Muscle of leg (tissue), 11 donors: Measurements from ENCODE around the gene MYH10. TPM values are rescaled to one million over a fixed set of nuclear protein-coding genes. Genes with fewer than 3 reads are reported as not detected.

Source experiments
- DNase-seq: peaks from one replicate; pipeline ENCODE4 v3.0.0; 2013
- H3K27ac ChIP-seq: one replicate; pipeline ENCODE4 v1.5.1; 2013; ENCODE audit warnings: mild to moderate bottlenecking, low read length, control low read depth
- H3K27me3 ChIP-seq: one replicate; pipeline ENCODE4 v1.6.1; 2013; ENCODE audit warnings: low read length; ENCODE audit not compliant: control insufficient read depth, insufficient read depth
- H3K36me3 ChIP-seq: one replicate; pipeline ENCODE4 v1.6.1; 2013; ENCODE audit warnings: low read length; ENCODE audit not compliant: control insufficient read depth, insufficient read depth
- H3K4me1 ChIP-seq: one replicate; pipeline ENCODE4 v1.6.1; 2013; ENCODE audit warnings: low read length; ENCODE audit not compliant: control insufficient read depth, insufficient read depth
- H3K4me3 ChIP-seq: one replicate; pipeline ENCODE4 v1.5.1; 2013; ENCODE audit warnings: low read length, control low read depth
- H3K9me3 ChIP-seq: replicated peaks from 2 replicates; pipeline ENCODE4 v1.6.1; 2013; ENCODE audit warnings: low read depth, low read length; ENCODE audit not compliant: control insufficient read depth
- WGBS: methylation state at CpG from one replicate; pipeline ENCODE4 v1.1.5; 2013; ENCODE audit warnings: missing lambda C conversion rate; ENCODE audit not compliant: insufficient coverage; 5-methylcytosine and 5-hydroxymethylcytosine counted together
- polyA plus RNA-seq, 8 donors: library from polyadenylated mRNA; unstranded; fragments of 120-200 nt; gene quantifications; one replicate each; pipeline versions ENCODE4 v1.2.1 to v1.2.3, GENCODE V29; 2013; ENCODE audit warnings: inconsistent platforms in 1 of 8, low replicate concordance in 1 of 8; ENCODE audit not compliant: insufficient read length in 8 of 8, insufficient read depth in 1 of 8
- total RNA-seq: library from RNA; stranded (reverse); fragments of 120-200 nt; gene quantifications from one replicate; pipeline ENCODE4 v1.2.4, GENCODE V29; 2013

Gene MYH10
- total and polyA plus RNA-seq, 9 donors: 44.2 to 92.6 (median 72.6) TPM

- no peaks in the 10 kb centered on the region for H3K27me3 ChIP-seq
- no peak overlapping the region for H3K4me3 ChIP-seq
- no peak for DNase-seq
- no peak overlapping the region for H3K27ac ChIP-seq
- no peaks in the 10 kb centered on the region for H3K9me3 ChIP-seq
- peaks cover 57% of the 10 kb centered on the region for H3K36me3 ChIP-seq
- 88% methylated on average over 7 of the region's 8 CpGs for WGBS
- peaks cover 30% of the 10 kb centered on the region for H3K4me1 ChIP-seq
These were observed 157.9 kb downstream of the MYH10 start for GRCh38 chr17:8472663-8473062.

DNA sequence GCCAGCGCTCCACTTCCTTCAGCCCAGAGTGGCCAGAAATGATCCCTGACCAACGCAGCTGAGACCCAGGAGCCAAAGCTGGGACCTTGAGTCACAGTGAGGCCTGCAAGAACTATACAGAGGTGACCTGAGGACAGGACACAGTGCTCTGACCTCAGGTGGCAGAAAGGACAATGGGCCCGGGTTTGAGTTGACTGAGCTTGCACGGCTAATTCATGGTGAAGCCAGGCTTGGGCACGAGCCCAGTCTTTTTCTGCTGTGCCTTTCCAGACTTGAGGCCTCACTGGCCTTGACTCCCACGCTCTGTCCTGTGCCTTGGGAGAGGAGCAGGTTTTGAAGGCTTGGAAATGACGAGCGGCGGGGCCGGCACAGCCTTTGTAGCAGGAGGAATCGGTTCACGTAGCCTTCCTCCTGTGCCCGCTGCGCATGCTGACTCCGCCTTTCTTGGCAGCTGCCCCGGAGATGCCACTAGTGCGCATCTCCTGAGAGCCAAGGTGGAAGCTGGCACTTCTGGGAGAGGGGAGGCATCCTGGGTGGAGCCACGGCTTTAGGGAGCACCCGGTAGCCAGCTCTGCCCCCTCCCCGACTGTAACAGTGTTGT, 160.0 kb downstream of the MYH10 start:
- Histone ChIP-seq H3K4me3 (no peak overlapping the region), H3K36me3 (peaks cover 47% of the 10 kb centered on the region), H3K9me3 (no peaks in the 10 kb centered on the region), H3K27me3 (no peaks in the 10 kb centered on the region), H3K4me1 (peaks cover 46% of the 10 kb centered on the region), H3K27ac (peak overlapping the region; percentile 59)
- peak; percentile 57 for DNase-seq
- WGBS: 49% methylated on average over 18 of the region's 20 CpGs

DNA sequence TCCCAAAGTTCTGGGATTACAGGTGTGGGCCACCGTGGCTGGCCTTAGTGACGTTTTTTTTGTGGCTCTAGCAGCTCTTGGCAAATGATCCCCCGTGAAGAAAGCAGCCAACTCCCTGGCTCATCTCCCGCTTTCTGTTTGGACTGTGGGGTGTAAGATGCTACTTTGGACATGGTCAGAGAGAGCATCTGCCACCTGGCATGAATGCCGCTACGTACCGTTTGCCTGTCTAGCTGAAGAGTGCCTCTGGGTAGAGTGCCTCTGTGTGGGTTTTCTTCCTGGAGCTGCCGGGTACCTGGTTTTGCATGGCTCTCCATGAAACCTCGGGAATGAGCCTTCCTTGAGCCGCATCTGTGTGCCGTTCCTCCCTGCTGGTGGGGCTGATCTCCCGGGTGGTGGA, 160.6 kb downstream of the MYH10 start:
- Histone ChIP-seq H3K36me3 (peaks cover 42% of the 10 kb centered on the region), H3K9me3 (no peaks in the 10 kb centered on the region), H3K4me3 (no peak overlapping the region), H3K4me1 (peaks cover 52% of the 10 kb centered on the region), H3K27ac (peak overlapping the region; percentile 59), H3K27me3 (no peaks in the 10 kb centered on the region)
- peak; percentile 52 for DNase-seq
- WGBS: 55% methylated on average over 8 of the region's 12 CpGs

- Histone ChIP-seq H3K27ac (no peak overlapping the region), H3K9me3 (no peaks in the 10 kb centered on the region), H3K4me3 (no peak overlapping the region), H3K36me3 (peaks cover 45% of the 10 kb centered on the region), H3K27me3 (no peaks in the 10 kb centered on the region), H3K4me1 (peaks cover 61% of the 10 kb centered on the region)
- WGBS: no CpG with 5 or more reads among the region's 3 CpGs
- DNase-seq: peak; percentile 50
These were observed 161.5 kb downstream of the MYH10 start for GRCh38 chr17:8468980-8469379.

DNA sequence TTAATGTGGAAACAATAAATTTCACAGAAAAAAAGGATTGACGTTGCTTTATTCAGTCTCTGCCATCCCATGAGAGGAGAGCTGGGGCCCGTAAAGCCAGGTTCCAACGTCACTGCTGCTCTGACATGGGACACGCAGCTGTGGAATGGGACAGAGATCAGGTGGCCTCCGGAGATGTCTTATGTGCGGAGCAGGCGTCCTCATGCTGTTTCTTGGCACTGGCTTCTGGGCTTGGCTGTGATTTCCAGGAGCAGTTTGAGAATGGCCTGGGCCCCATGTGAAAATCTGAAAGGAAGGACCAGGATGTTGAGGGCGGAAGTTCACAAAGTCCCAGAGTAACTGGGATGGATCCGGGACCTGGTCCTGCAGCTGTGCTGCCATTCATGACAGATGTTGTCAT, 162.4 kb downstream of the MYH10 start:
- Histone ChIP-seq H3K27me3 (no peaks in the 10 kb centered on the region), H3K4me1 (peaks cover 61% of the 10 kb centered on the region), H3K36me3 (peaks cover 45% of the 10 kb centered on the region), H3K9me3 (no peaks in the 10 kb centered on the region), H3K27ac (peak overlapping the region; percentile 67), H3K4me3 (no peak overlapping the region)
- 26% methylated on average over 7 of the region's 9 CpGs for WGBS
- DNase-seq: peak; percentile 96

DNA sequence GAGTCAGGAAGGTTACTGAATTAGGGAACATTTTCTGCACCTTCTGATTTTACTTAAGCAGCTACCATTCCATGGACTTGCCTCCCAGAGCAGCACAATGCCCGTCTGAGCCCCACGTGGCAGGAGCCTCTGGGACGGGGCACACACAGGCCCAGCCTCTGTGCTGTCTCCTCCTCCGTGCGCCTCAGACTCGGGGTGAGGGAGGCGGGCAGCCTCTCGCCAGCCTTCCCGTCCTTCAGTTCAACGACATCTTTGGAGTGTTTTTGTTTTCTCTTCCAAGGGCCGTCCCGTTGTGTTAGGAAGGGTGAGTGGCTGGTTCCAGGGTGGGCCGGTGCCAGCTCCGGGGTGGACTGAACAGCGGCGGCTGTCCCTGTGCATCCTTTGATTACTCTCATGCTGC, 163.0 kb downstream of the MYH10 start:
- H3K27ac ChIP-seq: peak overlapping the region; percentile 67

GRCh38 chr17:8466873-8467272, 163.7 kb downstream of the MYH10 start:
- H3K9me3 ChIP-seq: no peaks in the 10 kb centered on the region
- H3K36me3 ChIP-seq: peaks cover 45% of the 10 kb centered on the region
- no peaks in the 10 kb centered on the region for H3K27me3 ChIP-seq
- no peak for DNase-seq
- WGBS: 82% methylated on average over 17 of the region's 21 CpGs
- no peak overlapping the region for H3K4me3 ChIP-seq
- H3K27ac ChIP-seq: no peak overlapping the region
- H3K4me1 ChIP-seq: peaks cover 61% of the 10 kb centered on the region

More for the DNA sequence above, 163.0 kb downstream of the MYH10 start:
- no peak for DNase-seq
- no peaks in the 10 kb centered on the region for H3K27me3 ChIP-seq
- H3K9me3 ChIP-seq: no peaks in the 10 kb centered on the region
- WGBS: 72% methylated on average over 9 of the region's 16 CpGs
- peaks cover 45% of the 10 kb centered on the region for H3K36me3 ChIP-seq
- H3K4me1 ChIP-seq: peaks cover 61% of the 10 kb centered on the region
- no peak overlapping the region for H3K4me3 ChIP-seq

GRCh38 chr17:8466456-8466855, 164.1 kb downstream of the MYH10 start:
- peaks cover 58% of the 10 kb centered on the region for H3K4me1 ChIP-seq
- 40% methylated on average over 1 of the region's 3 CpGs for WGBS
- H3K9me3 ChIP-seq: no peaks in the 10 kb centered on the region
- DNase-seq: no peak
- no peaks in the 10 kb centered on the region for H3K27me3 ChIP-seq
- no peak overlapping the region for H3K27ac ChIP-seq
- H3K4me3 ChIP-seq: no peak overlapping the region
- peaks cover 45% of the 10 kb centered on the region for H3K36me3 ChIP-seq

DNA sequence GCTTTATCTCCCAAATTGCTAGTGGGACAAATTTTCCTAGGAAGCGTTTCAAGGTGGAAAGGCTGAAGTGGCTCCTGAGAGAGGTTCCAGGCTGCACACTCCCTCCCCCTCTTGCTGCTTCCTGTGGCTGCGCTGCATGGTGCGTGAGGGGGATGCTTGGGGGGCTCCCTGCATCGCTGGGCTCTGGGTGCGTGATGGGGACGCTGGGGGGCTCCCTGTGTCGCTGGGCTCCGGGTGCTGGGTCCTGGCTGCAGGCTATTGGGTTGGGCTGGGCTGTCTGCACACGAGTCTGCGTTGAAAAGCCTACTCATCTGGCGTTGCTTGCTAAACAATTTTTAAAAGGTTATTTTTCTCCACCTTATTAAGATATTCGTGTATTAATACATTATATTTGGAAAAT, 164.8 kb downstream of the MYH10 start:
- DNase-seq: no peak
- 60% methylated on average over 2 of the region's 12 CpGs for WGBS
- Histone ChIP-seq H3K36me3 (peaks cover 49% of the 10 kb centered on the region), H3K27me3 (no peaks in the 10 kb centered on the region), H3K9me3 (no peaks in the 10 kb centered on the region), H3K4me3 (no peak overlapping the region), H3K4me1 (peaks cover 54% of the 10 kb centered on the region), H3K27ac (no peak overlapping the region)

- Histone ChIP-seq H3K4me1 (peaks cover 50% of the 10 kb centered on the region), H3K9me3 (no peaks in the 10 kb centered on the region), H3K36me3 (peaks cover 50% of the 10 kb centered on the region), H3K27ac (peak overlapping the region; percentile 42), H3K4me3 (no peak overlapping the region), H3K27me3 (no peaks in the 10 kb centered on the region)
- 40% methylated on average over 2 of the region's 8 CpGs for WGBS
- peak; percentile 41 for DNase-seq
These were observed 165.2 kb downstream of the MYH10 start for GRCh38 chr17:8465356-8465755.

GRCh38 chr17:8464941-8465340, 165.6 kb downstream of the MYH10 start:
- 31% methylated on average over 4 of the region's 4 CpGs for WGBS
- DNase-seq: no peak
- peak overlapping the region; percentile 42 for H3K27ac ChIP-seq

More at GRCh38 chr17:8464941-8465340, 165.6 kb downstream of the MYH10 start:
- peaks cover 54% of the 10 kb centered on the region for H3K36me3 ChIP-seq
- no peak overlapping the region for H3K4me3 ChIP-seq
- no peaks in the 10 kb centered on the region for H3K27me3 ChIP-seq
- peaks cover 46% of the 10 kb centered on the region for H3K4me1 ChIP-seq
- no peaks in the 10 kb centered on the region for H3K9me3 ChIP-seq
